B cell (primary cell): ENCODE results near the gene BPIFB1. TPM values are rescaled to one million over a fixed set of nuclear protein-coding genes. Genes with fewer than 3 reads are reported as not detected.

ENCODE experiments used
- ATAC-seq: fragments of 200-7000 bp; cut with Tn5 transposase; one replicate; pipeline ENCODE4 v1.10.0; 2021; ENCODE audit warnings: low read depth, mild to moderate bottlenecking, moderate number of reproducible peaks, moderate library complexity
- CTCF ChIA-PET: fragments of 350-600 bp; sonication (Branson Sonifier 250); formaldehyde crosslinking; loops from one replicate; lab custom pipeline; 2021; ENCODE audit warnings: antibody characterized with exemption, inconsistent platforms; lab: Charles Lee
- POLR2A ChIA-PET: fragments of 350-600 bp; sonication (Branson Sonifier 250); formaldehyde crosslinking; loops from one replicate; lab custom pipeline; 2021; ENCODE audit warnings: antibody characterized with exemption; lab: Charles Lee
- DNase-seq: peaks from one replicate; pipeline ENCODE4 v3.0.0; 2013
- H2AFZ ChIP-seq: 2 replicates; pipeline ENCODE4 v1.6.1; 2012; ENCODE audit warnings: mild to moderate bottlenecking, low read depth, low read length; ENCODE audit not compliant: insufficient read depth, poor library complexity, severe bottlenecking
- H3K27ac ChIP-seq, 2 donors: 1 replicate in 1 of 2; 2 replicates in 1 of 2; pipeline ENCODE4 v1.5.1; 2012 to 2013; ENCODE audit warnings: low read length in 2 of 2, mild to moderate bottlenecking in 2 of 2, moderate library complexity in 1 of 2
- H3K27me3 ChIP-seq, 4 experiments: fragments of 200-600 bp in 1 of 4; sonication (generic) in 1 of 4; replicated peaks in 1 of 4; 1 replicate in 2 of 4; 2 replicates in 2 of 4; pipeline versions ENCODE4 v1.6.1 to v1.7.0; 2013 to 2016; ENCODE audit warnings: low read length in 3 of 4, mild to moderate bottlenecking in 2 of 4, mixed read lengths in 1 of 4, moderate library complexity in 1 of 4; ENCODE audit not compliant: insufficient read depth in 4 of 4, control insufficient read depth in 3 of 4; ENCODE audit errors: control extremely low read depth in 1 of 4
- H3K36me3 ChIP-seq, 2 experiments: replicated peaks in 1 of 2; 1 replicate in 1 of 2; 2 replicates in 1 of 2; pipeline versions ENCODE4 v1.6.1 to v1.7.1; 2013; ENCODE audit warnings: low read length in 1 of 2; ENCODE audit not compliant: insufficient read depth in 2 of 2, control insufficient read depth in 1 of 2; ENCODE audit errors: control extremely low read depth in 1 of 2, extremely low read depth in 1 of 2
- H3K4me1 ChIP-seq, 2 donors: fragments of 200-600 bp in 1 of 2; sonication (generic) in 1 of 2; 1 replicate in 1 of 2; 2 replicates in 1 of 2; pipeline versions ENCODE4 v1.5.1 to v1.6.1; 2013 to 2017; ENCODE audit warnings: low read length in 2 of 2; ENCODE audit not compliant: control insufficient read depth in 2 of 2, insufficient read depth in 2 of 2
- H3K4me2 ChIP-seq: replicated peaks from 2 replicates; pipeline ENCODE3; 2012; ENCODE audit warnings: mild to moderate bottlenecking, low read depth, low read length; ENCODE audit not compliant: poor library complexity, severe bottlenecking
- H3K4me3 ChIP-seq, 5 experiments: fragments of 200-600 bp in 1 of 5; sonication (generic) in 1 of 5; 1 replicate in 3 of 5; 2 replicates in 2 of 5; pipeline versions ENCODE4 v1.5.1 to v1.7.0; 2011 to 2016; ENCODE audit warnings: low read length in 4 of 5, mild to moderate bottlenecking in 4 of 5, low read depth in 2 of 5, control low read depth in 1 of 5, moderate library complexity in 1 of 5; ENCODE audit not compliant: insufficient read depth in 1 of 5; ENCODE audit errors: control extremely low read depth in 1 of 5, extremely low read depth in 1 of 5
- H3K79me2 ChIP-seq: fragments of 200-600 bp; sonication (generic); one replicate; pipeline ENCODE4 v1.6.0; 2016; ENCODE audit warnings: low read length; ENCODE audit not compliant: control insufficient read depth, insufficient read depth
- H3K9ac ChIP-seq: fragments of 200-600 bp; sonication (generic); 2 replicates; pipeline ENCODE4 v1.6.1; 2017; ENCODE audit warnings: mild to moderate bottlenecking, low read length, moderate library complexity
- H3K9me3 ChIP-seq, 3 donors: one replicate each; pipeline versions ENCODE4 v1.6.1 to v1.7.1; 2013; ENCODE audit warnings: low read length in 2 of 3; ENCODE audit not compliant: control insufficient read depth in 2 of 3, insufficient read depth in 1 of 3; ENCODE audit errors: control extremely low read depth in 1 of 3
- H4K20me1 ChIP-seq: 2 replicates; pipeline ENCODE4 v1.6.0; 2012; ENCODE audit warnings: mild to moderate bottlenecking, low read length; ENCODE audit not compliant: insufficient read depth, control insufficient read depth, poor library complexity, severe bottlenecking
- H3K27ac Mint-ChIP-seq: one replicate; pipeline ENCODE4 v1.8.0; 2021; ENCODE audit warnings: mixed read lengths
- H3K27me3 Mint-ChIP-seq: one replicate; pipeline ENCODE4 v1.8.0; 2021; ENCODE audit warnings: mixed read lengths
- H3K4me1 Mint-ChIP-seq: one replicate; pipeline ENCODE4 v1.8.0; 2021; ENCODE audit warnings: mixed read lengths
- H3K4me3 Mint-ChIP-seq: one replicate; pipeline ENCODE4 v1.8.0; 2021; ENCODE audit warnings: mixed read lengths
- H3K9me3 Mint-ChIP-seq: one replicate; pipeline ENCODE4 v1.8.0; 2022; ENCODE audit warnings: mixed read lengths; ENCODE audit not compliant: insufficient read depth
- EZH2 ChIP-seq: IDR thresholded peaks from 2 replicates; pipeline ENCODE4 v1.6.1; 2012; ENCODE audit warnings: borderline replicate concordance, low read depth, mild to moderate bottlenecking, moderate library complexity, low read length; ENCODE audit not compliant: insufficient read depth, poor library complexity, severe bottlenecking
- WGBS: methylation state at CpG from one replicate; pipeline ENCODE4 v1.1.5; 2013; ENCODE audit warnings: missing lambda C conversion rate; ENCODE audit not compliant: insufficient coverage; 5-methylcytosine and 5-hydroxymethylcytosine counted together
- intact Hi-C: fragments of 100-400 bp; cut with micrococcal nuclease; formaldehyde crosslinking; loops from one replicate; pipeline ENCODE4 v1.10.0; 2022
- polyA plus RNA-seq: library from polyadenylated mRNA; depleted of rRNA; stranded (reverse); fragments of >200 nt; gene quantifications from 2 replicates; pipeline ENCODE4 v1.2.3, GENCODE V29; 2012
- total RNA-seq, 2 donors: library from RNA; stranded (reverse); fragments of 120-200 nt in 1 of 2; gene quantifications; 1 replicate in 1 of 2; 2 replicates in 1 of 2; pipeline versions ENCODE4 v1.2.3 to v1.2.4, GENCODE V29; 2013 to 2022
- TF ChIP-seq, protein P1 (sequence below): fragments of 200-600 bp; IDR thresholded peaks from one replicate; pipeline ENCODE4 v1.8.0; 2022; ENCODE audit warnings: antibody characterized with exemption, mild to moderate bottlenecking

Gene BPIFB1
- total and polyA plus RNA-seq, 2 donors (not counting 1 experiment from before 2014, with no cell fraction given), result not detected

DNA sequence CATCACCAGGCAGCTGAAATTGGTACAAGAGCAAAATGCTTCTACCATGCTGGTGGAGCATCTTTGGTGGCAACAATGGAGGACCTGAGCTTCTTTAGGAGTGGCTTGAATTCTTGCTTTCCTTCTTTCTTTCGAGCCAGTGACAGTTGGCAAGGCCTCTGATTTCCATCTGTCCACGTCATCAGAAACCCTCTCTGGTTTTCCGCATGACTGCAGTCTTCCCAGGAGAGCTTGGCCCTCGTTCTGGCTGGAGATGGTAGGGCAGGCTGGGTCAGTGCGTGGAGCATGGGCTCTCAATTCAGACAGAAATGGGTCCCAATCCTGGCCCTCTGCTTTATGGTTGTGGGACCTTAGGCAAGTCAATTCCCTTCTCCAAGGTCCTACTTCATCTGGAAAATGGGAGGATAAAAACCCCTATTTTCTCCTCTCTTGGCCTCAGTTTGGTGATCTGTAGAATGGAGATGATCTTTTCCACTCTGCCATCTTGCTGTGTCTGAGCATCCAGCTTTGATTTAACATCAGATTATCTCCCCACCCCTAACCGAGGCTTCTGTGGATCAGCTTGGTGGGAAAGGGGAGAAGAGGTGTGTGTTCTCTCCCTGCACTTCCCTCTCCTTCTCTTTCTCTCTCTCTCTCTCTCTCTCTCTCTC is 3.6 kb upstream of the BPIFB1 start:
- H3K36me3 ChIP-seq, result no peaks in the 10 kb centered on the region
- no peak for DNase-seq
- no peaks in the 10 kb centered on the region for H3K4me1 ChIP-seq
- H3K4me1 Mint-ChIP-seq, result no peaks in the 10 kb centered on the region
- peaks cover 0 to 4% (median 0%) of the 10 kb centered on the region in 4 experiments for H3K27me3 ChIP-seq
- no peak overlapping the region for H3K4me2 ChIP-seq
- no peak overlapping the region for H2AFZ ChIP-seq
- TF ChIP-seq, protein P1, sequence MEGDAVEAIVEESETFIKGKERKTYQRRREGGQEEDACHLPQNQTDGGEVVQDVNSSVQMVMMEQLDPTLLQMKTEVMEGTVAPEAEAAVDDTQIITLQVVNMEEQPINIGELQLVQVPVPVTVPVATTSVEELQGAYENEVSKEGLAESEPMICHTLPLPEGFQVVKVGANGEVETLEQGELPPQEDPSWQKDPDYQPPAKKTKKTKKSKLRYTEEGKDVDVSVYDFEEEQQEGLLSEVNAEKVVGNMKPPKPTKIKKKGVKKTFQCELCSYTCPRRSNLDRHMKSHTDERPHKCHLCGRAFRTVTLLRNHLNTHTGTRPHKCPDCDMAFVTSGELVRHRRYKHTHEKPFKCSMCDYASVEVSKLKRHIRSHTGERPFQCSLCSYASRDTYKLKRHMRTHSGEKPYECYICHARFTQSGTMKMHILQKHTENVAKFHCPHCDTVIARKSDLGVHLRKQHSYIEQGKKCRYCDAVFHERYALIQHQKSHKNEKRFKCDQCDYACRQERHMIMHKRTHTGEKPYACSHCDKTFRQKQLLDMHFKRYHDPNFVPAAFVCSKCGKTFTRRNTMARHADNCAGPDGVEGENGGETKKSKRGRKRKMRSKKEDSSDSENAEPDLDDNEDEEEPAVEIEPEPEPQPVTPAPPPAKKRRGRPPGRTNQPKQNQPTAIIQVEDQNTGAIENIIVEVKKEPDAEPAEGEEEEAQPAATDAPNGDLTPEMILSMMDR, result no peak
- no peak for TF ChIP-seq EZH2
- H3K9ac ChIP-seq, result no peak overlapping the region
- H3K4me3 Mint-ChIP-seq, result no peak overlapping the region
- ATAC-seq, result no peak
- CTCF ChIA-PET, result no interaction called here
- no peaks in the 10 kb centered on the region for H4K20me1 ChIP-seq
- H3K9me3 Mint-ChIP-seq, result no peaks in the 10 kb centered on the region
- H3K27ac Mint-ChIP-seq, result no peak overlapping the region
- POLR2A ChIA-PET, result no interaction called here
- no peaks in the 10 kb centered on the region for H3K79me2 ChIP-seq
- peaks cover 34% of the 10 kb centered on the region for H3K27me3 Mint-ChIP-seq
- H3K4me3 ChIP-seq, result no peak overlapping the region
- no peaks in the 10 kb centered on the region for H3K9me3 ChIP-seq
- WGBS, result 83% methylated on average over 3 of the region's 6 CpGs
- intact Hi-C loops, result no loop called here
- H3K27ac ChIP-seq, result no peak overlapping the region

DNA sequence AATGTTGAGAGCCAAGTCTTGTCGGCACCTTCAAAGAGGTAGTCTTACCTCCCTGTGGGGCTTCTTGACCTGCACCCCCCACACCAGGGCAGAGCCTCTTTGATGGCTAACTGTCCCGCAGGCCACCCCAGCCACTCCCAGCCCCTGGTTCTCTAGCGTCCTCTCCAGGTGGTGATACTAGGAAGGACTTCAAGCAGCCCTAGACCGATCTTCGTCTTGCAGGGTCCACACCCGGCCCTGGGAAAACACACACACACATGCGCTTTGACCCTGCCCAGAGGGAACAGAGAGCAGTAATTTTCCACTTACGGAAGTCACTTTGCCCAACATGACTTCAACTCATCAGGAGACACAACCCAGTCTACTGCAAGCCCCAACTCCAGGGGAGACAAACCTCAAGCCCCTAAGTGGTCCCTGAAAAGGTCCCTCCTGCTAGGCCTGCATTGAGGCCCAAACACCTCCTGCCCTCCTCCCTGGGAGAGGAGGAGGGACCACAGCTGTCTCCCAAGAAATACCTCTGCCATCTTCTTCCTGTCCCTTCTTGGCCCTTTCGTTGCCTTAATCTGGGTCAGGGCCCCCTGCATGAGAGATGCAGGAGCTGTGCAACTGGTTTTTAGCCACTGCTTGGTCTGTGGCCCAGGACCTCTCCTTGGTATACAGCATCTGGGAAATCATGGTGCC is 2.9 kb upstream of the BPIFB1 start:
- no peak for ATAC-seq
- ChIA-PET POLR2A (no interaction called here), CTCF (no interaction called here)
- WGBS, result 79% methylated on average over 8 of the region's 9 CpGs
- Histone ChIP-seq H3K79me2 (no peaks in the 10 kb centered on the region), H3K4me2 (no peak overlapping the region), H3K9me3 (no peaks in the 10 kb centered on the region), H3K27me3 (peaks cover 0 to 4% (median 0%) of the 10 kb centered on the region in 4 experiments), H3K36me3 (no peaks in the 10 kb centered on the region), H2AFZ (no peak overlapping the region), H3K4me1 (no peaks in the 10 kb centered on the region), H3K9ac (no peak overlapping the region), H3K27ac (no peak overlapping the region), H4K20me1 (no peaks in the 10 kb centered on the region), H3K4me3 (no peak overlapping the region)
- Mint-ChIP-seq H3K4me1 (no peaks in the 10 kb centered on the region), H3K4me3 (no peak overlapping the region), H3K27ac (no peak overlapping the region), H3K9me3 (no peaks in the 10 kb centered on the region), H3K27me3 (peaks cover 38% of the 10 kb centered on the region)
- no peak for DNase-seq
- intact Hi-C loops, result no loop called here
- no peak for TF ChIP-seq EZH2
- TF ChIP-seq, protein P1, result no peak
